SK-N-SH (cell line): ENCODE results near the gene ILDR1. TPM values are rescaled to one million over a fixed set of nuclear protein-coding genes. Genes with fewer than 3 reads are reported as not detected.
A peak's percentile ranks its signal among the peaks of the same experiment; 100 is the strongest.

ENCODE experiments used
- CTCF ChIA-PET: fragments of 300-600, 350-600 bp; formaldehyde crosslinking; extraction: SDS; loops from one replicate; lab custom pipeline; 2021; lab: Yijun Ruan, JAX
- POLR2A ChIA-PET: fragments of 350-600 bp; sonication (Branson Sonifier 250); formaldehyde crosslinking; extraction: SDS; loops from one replicate; lab custom pipeline; 2020; ENCODE audit warnings: antibody characterized with exemption, inconsistent platforms; lab: Yijun Ruan, JAX
- DNase-seq: peaks from one replicate; pipeline ENCODE4 v3.0.0; 2012
- H2AFZ ChIP-seq: fragments of 200-600 bp; sonication (generic); 2 replicates; pipeline ENCODE4 v1.8.1; 2016; ENCODE audit warnings: antibody characterized with exemption, mild to moderate bottlenecking, low read depth
- H3F3A ChIP-seq: fragments of 200-600 bp; sonication (generic); replicated peaks from 2 replicates; pipeline ENCODE3; 2016; ENCODE audit warnings: antibody characterized with exemption, mild to moderate bottlenecking; ENCODE audit not compliant: insufficient read depth
- H3K27ac ChIP-seq, 2 experiments: fragments of 200-500 bp in 1 of 2; fragments of 200-600 bp in 1 of 2; sonication (Bioruptor generic) in 1 of 2; sonication (generic), shearing (Covaris generic) in 1 of 2; 2 replicates each; pipeline versions ENCODE4 v1.5.1 to v1.6.1; 2014 to 2016; ENCODE audit warnings: low read depth in 2 of 2, inconsistent platforms in 1 of 2, low read length in 1 of 2, mild to moderate bottlenecking in 1 of 2, mixed read lengths in 1 of 2
- H3K27me3 ChIP-seq: fragments of 200-600 bp; sonication (generic), shearing (Covaris generic); 2 replicates; pipeline ENCODE4 v1.6.1; 2016; ENCODE audit warnings: mixed run types; ENCODE audit not compliant: insufficient read depth
- H3K36me3 ChIP-seq, 2 experiments: fragments of 200-500 bp in 1 of 2; fragments of 200-600 bp in 1 of 2; sonication (Bioruptor generic) in 1 of 2; sonication (generic) in 1 of 2; replicated peaks in 1 of 2; 2 replicates each; pipeline versions ENCODE3 to v1.5.1; 2014 to 2016; ENCODE audit warnings: low read length in 1 of 2, mild to moderate bottlenecking in 1 of 2; ENCODE audit not compliant: insufficient read depth in 2 of 2, control insufficient read depth in 1 of 2
- H3K4me1 ChIP-seq, 2 experiments: fragments of 200-500 bp in 1 of 2; fragments of 200-600 bp in 1 of 2; sonication (Bioruptor generic) in 1 of 2; sonication (generic), shearing (Covaris generic) in 1 of 2; 2 replicates each; pipeline versions ENCODE4 v1.5.1 to v1.6.1; 2014 to 2016; ENCODE audit warnings: low read depth in 1 of 2, low read length in 1 of 2, mixed run types in 1 of 2; ENCODE audit not compliant: insufficient read depth in 2 of 2, control insufficient read depth in 1 of 2
- H3K4me2 ChIP-seq: fragments of 200-600 bp; sonication (generic), shearing (Covaris generic); 2 replicates; pipeline ENCODE4 v1.6.1; 2017; ENCODE audit warnings: mixed run types
- H3K4me3 ChIP-seq, 2 experiments: fragments of 200-500 bp in 1 of 2; fragments of 200-600 bp in 1 of 2; sonication (Bioruptor generic) in 1 of 2; sonication (generic), shearing (Covaris generic) in 1 of 2; 2 replicates each; pipeline versions ENCODE4 v1.5.1 to v1.8.1; 2014 to 2016; ENCODE audit warnings: low read depth in 2 of 2, inconsistent platforms in 1 of 2, low read length in 1 of 2, mild to moderate bottlenecking in 1 of 2, mixed read lengths in 1 of 2, moderate library complexity in 1 of 2
- H3K79me2 ChIP-seq: fragments of 200-600 bp; sonication (generic); 2 replicates; pipeline ENCODE4 v1.8.1; 2017; ENCODE audit warnings: mild to moderate bottlenecking; ENCODE audit not compliant: insufficient read depth
- H3K9ac ChIP-seq: fragments of 200-600 bp; sonication (generic); 2 replicates; pipeline ENCODE4 v1.6.1; 2017; ENCODE audit warnings: mixed run types
- H3K9me2 ChIP-seq: fragments of 200-600 bp; sonication (generic); 2 replicates; pipeline ENCODE4 v1.6.1; 2017; ENCODE audit warnings: mixed run types
- H3K9me3 ChIP-seq: fragments of 200-600 bp; sonication (generic); 2 replicates; pipeline ENCODE4 v1.6.1; 2017; ENCODE audit warnings: mixed run types, mild to moderate bottlenecking, moderate library complexity
- H4K20me1 ChIP-seq: fragments of 200-600 bp; sonication (generic); 2 replicates; pipeline ENCODE4 v1.6.1; 2017; ENCODE audit warnings: mild to moderate bottlenecking, mixed run types; ENCODE audit not compliant: insufficient read depth
- ELF1 ChIP-seq: IDR thresholded peaks from 2 replicates; pipeline ENCODE4 v1.4.0; 2012
- FOXJ3 ChIP-seq: sonication (generic); formaldehyde crosslinking; IDR thresholded peaks from 2 replicates; pipeline ENCODE4 v1.5.1; 2020; ENCODE audit warnings: mild to moderate bottlenecking, missing genetic modification reagents
- GABPA ChIP-seq: IDR thresholded peaks from 2 replicates; pipeline ENCODE4 v1.4.0; 2012; ENCODE audit warnings: low read depth, mild to moderate bottlenecking
- JUND ChIP-seq: IDR thresholded peaks from 2 replicates; pipeline ENCODE4 v1.4.0; 2012
- MEF2A ChIP-seq: IDR thresholded peaks from 2 replicates; pipeline ENCODE4 v1.4.0; 2012; ENCODE audit warnings: low read depth, borderline replicate concordance
- NRF1 ChIP-seq: IDR thresholded peaks from 2 replicates; pipeline ENCODE4 v1.6.1; 2012; ENCODE audit warnings: low read depth, mild to moderate bottlenecking, low read length
- PBX3 ChIP-seq: IDR thresholded peaks from 2 replicates; pipeline ENCODE4; 2012
- POLR2AphosphoS5 ChIP-seq: IDR thresholded peaks from 2 replicates; pipeline ENCODE4 v1.6.1; 2012; ENCODE audit warnings: low read depth, low read length
- RAD21 ChIP-seq: IDR thresholded peaks from 2 replicates; pipeline ENCODE4 v1.6.1; 2012; ENCODE audit warnings: mild to moderate bottlenecking, low read length
- RFX5 ChIP-seq: IDR thresholded peaks from 2 replicates; pipeline ENCODE4 v1.6.1; 2012; ENCODE audit warnings: mild to moderate bottlenecking, improper control_type of control experiment, low read length
- RXRA ChIP-seq: IDR thresholded peaks from 2 replicates; pipeline ENCODE4 v1.4.0; 2012; ENCODE audit warnings: low read depth, mild to moderate bottlenecking, borderline replicate concordance
- SMC3 ChIP-seq: IDR thresholded peaks from 2 replicates; pipeline ENCODE4 v1.6.1; 2012; ENCODE audit warnings: low read depth, low read length, improper control_type of control experiment
- TAF1 ChIP-seq: IDR thresholded peaks from 2 replicates; pipeline ENCODE4 v1.6.1; 2012; ENCODE audit warnings: low read depth, mild to moderate bottlenecking, low read length, moderate library complexity, borderline replicate concordance
- TCF12 ChIP-seq: IDR thresholded peaks from 2 replicates; pipeline ENCODE4 v1.4.0; 2012
- USF1 ChIP-seq: IDR thresholded peaks from 2 replicates; pipeline ENCODE4 v1.4.0; 2012; ENCODE audit warnings: low read depth, borderline replicate concordance
- ZBTB33 ChIP-seq: IDR thresholded peaks from 2 replicates; pipeline ENCODE4 v1.4.0; 2012; ENCODE audit warnings: low read depth, borderline replicate concordance
- whole genome bisulfite sequencing: methylation state at CpG from one replicate; pipeline ENCODE4 v1.1.6; 2017; ENCODE audit warnings: low lambda C conversion rate; 5-methylcytosine and 5-hydroxymethylcytosine counted together
- polyA plus RNA-seq, 3 experiments: library from polyadenylated mRNA; depleted of rRNA; stranded (reverse); fragments of >200 nt; gene quantifications; 2 replicates each; pipeline ENCODE4 v1.2.3, GENCODE V29; 2012

ILDR1 gene
- polyA plus RNA-seq, 1 of the 3 experiments (the other 2 are of a cell fraction): 0.02 TPM

- TF ChIP-seq RAD21 (no peak), RFX5 (no peak), MEF2A (no peak), JUND (no peak)
- TF ChIP-seq, all 33 proteins: peak for 0
- DNase-seq: no peak
- Histone ChIP-seq H4K20me1 (no peaks in the 10 kb centered on the region), H3K79me2 (no peaks in the 10 kb centered on the region), H3K27ac (no peak overlapping the region), H2AFZ (no peak overlapping the region), H3K4me3 (no peak overlapping the region), H3K4me2 (no peak overlapping the region), H3F3A (no peaks in the 10 kb centered on the region), H3K9me3 (no peaks in the 10 kb centered on the region), H3K27me3 (0 out of 2 replicates have a peak, but pooled peaks cover 5% of the 10 kb centered on the region), H3K9me2 (no peaks in the 10 kb centered on the region), H3K4me1 (no peaks in the 10 kb centered on the region), H3K9ac (no peak overlapping the region), H3K36me3 (no peaks in the 10 kb centered on the region)
- ChIA-PET POLR2A (no interaction called here), CTCF (no interaction called here)
- 13% methylated on average over 1 of the region's 1 CpG for WGBS
These were observed 9.0 kb upstream of the ILDR1 start for GRCh38 chr3:122031123-122031468.

GRCh38 chr3:122030381-122031122 lies 8.5 kb upstream of the ILDR1 start:
- no peak for DNase-seq
- H3K79me2 ChIP-seq: no peaks in the 10 kb centered on the region
- TF ChIP-seq RFX5 (no peak), FOXJ3 (CRISPR knock-in tag) (no peak), NRF1 (no peak), PBX3 (no peak), SMC3 (no peak), RXRA (no peak), ZBTB33 (no peak), TCF12 (no peak), POLR2AphosphoS5 (no peak), ELF1 (no peak), USF1 (no peak), JUND (no peak), TAF1 (no peak), MEF2A (no peak), GABPA (no peak)
- H4K20me1 ChIP-seq: no peaks in the 10 kb centered on the region
- WGBS: 6% methylated on average over 3 of the region's 3 CpGs
- H2AFZ ChIP-seq: peak overlapping the region; percentile 72; the same call in 1 of the 2 replicates
- H3K4me3 ChIP-seq: no peak overlapping the region
- no peaks in the 10 kb centered on the region for H3K36me3 ChIP-seq
- H3K9ac ChIP-seq: no peak overlapping the region
- 0 out of 2 replicates have a peak, but pooled peaks cover 5% of the 10 kb centered on the region for H3K27me3 ChIP-seq
- no peaks in the 10 kb centered on the region for H3K9me2 ChIP-seq
- 0 out of 2 replicates have a peak overlapping the region, but pooled peaks have one; percentile 23 for H3K4me2 ChIP-seq
- H3K9me3 ChIP-seq: no peaks in the 10 kb centered on the region
- H3K4me1 ChIP-seq: no peaks in the 10 kb centered on the region
- no peaks in the 10 kb centered on the region for H3F3A ChIP-seq
- POLR2A ChIA-PET: no interaction called here
- CTCF ChIA-PET: no interaction called here
- H3K27ac ChIP-seq: no peak overlapping the region
